ENCODE measurements around the gene TMPRSS11A. TPM values are rescaled to one million over a fixed set of nuclear protein-coding genes. Genes with fewer than 3 reads are reported as not detected.

The TMPRSS11A gene
- total and polyA plus RNA-seq, 2 of the 8 experiments (the other 6 are each of a cell fraction or from before 2014, with no cell fraction given) = not detected

DNA sequence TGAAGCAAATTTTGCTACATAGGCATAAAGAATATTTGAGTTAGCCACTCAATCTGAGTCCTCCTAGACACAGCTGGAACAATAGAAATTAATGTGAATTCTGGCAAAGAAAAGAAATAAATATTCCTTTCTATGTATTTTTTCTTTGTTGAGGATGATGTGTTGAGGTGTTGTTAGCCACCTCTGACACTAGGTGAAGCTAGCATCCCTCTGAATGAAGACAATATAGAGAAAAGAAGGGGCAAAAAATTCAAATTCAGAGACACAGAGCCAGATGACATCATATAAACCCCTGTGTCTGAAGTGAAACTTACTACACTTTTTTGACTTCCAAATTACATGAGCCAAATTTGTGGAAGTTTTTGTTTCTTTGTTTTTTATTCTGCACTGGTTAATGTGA is 44.9 kb downstream of the TMPRSS11A start:
- Histone ChIP-seq H4K8ac (ENCODE audit: extremely low read depth, insufficient read depth, low read length) (no peak overlapping the region), H3K27ac (ENCODE audit: low read depth, low read length) (no peak overlapping the region), H3K23me2 (ENCODE audit: low read depth, low read length) (no peaks in the 10 kb centered on the region), H3K56ac (replicated peaks; ENCODE audit: insufficient read length, low read depth, low read length) (no peak overlapping the region), H3K14ac (ENCODE audit: insufficient read length) (no peak overlapping the region), H3K4me3 (ENCODE audit: extremely low read depth in 1 of 4, insufficient read depth in 2 of 4, low read depth in 3 of 4, low read length in 4 of 4) (no peak overlapping the region), H2BK12ac (ENCODE audit: low read depth, low read length) (no peak overlapping the region), H2BK120ac (replicated peaks; ENCODE audit: low read depth, low read length) (no peak overlapping the region), H4K5ac (ENCODE audit: insufficient read length, low read depth, low read length) (no peak overlapping the region), H2BK5ac (ENCODE audit: low read depth, low read length) (no peak overlapping the region), H3K27me3 (replicated peaks in 1 of 4; ENCODE audit: control insufficient read depth in 3 of 4, extremely low read depth in 1 of 4, insufficient read depth in 3 of 4, low read length in 3 of 4) (no peaks in the 10 kb centered on the region), H3K4ac (replicated peaks; ENCODE audit: insufficient read length, low read depth, low read length) (no peak overlapping the region), H3K4me2 (ENCODE audit: insufficient read depth in 1 of 2, low read depth in 2 of 2, low read length in 2 of 2) (no peak overlapping the region), H2BK20ac (ENCODE audit: low read length) (no peak overlapping the region), H2BK15ac (ENCODE audit: low read length) (no peak overlapping the region), H3K9me3 (ENCODE audit: insufficient read depth in 2 of 2, low read depth in 1 of 2, low read length in 1 of 2) (no peaks in the 10 kb centered on the region), H2AFZ (ENCODE audit: low read length) (no peak overlapping the region; the same call in 1 of the 2 replicates), H3K18ac (ENCODE audit: extremely low read depth, low read length) (no peak overlapping the region), H2AK5ac (ENCODE audit: low read depth, low read length) (no peak overlapping the region), H3K79me1 (ENCODE audit: low read depth, low read length) (no peaks in the 10 kb centered on the region), H3K4me1 (replicated peaks in 1 of 4; ENCODE audit: control insufficient read depth in 3 of 4, insufficient read depth in 4 of 4, low read length in 3 of 4) (no peaks in the 10 kb centered on the region), H4K91ac (replicated peaks; ENCODE audit: insufficient read length, low read length) (no peak overlapping the region), H3K9ac (replicated peaks in 1 of 4; ENCODE audit: extremely low read depth in 1 of 4, low read depth in 3 of 4, low read length in 3 of 4) (no peak overlapping the region), H4K20me1 (replicated peaks in 1 of 2; ENCODE audit: control insufficient read depth in 1 of 2, insufficient read depth in 2 of 2, low read length in 2 of 2) (no peaks in the 10 kb centered on the region), H3K23ac (ENCODE audit: insufficient read length) (no peak overlapping the region), H3K79me2 (ENCODE audit: control insufficient read depth in 1 of 2, insufficient read depth in 2 of 2, low read length in 2 of 2) (no peaks in the 10 kb centered on the region), H3K36me3 (ENCODE audit: control insufficient read depth in 2 of 4, insufficient read depth in 4 of 4, low read length in 3 of 4) (no peaks in the 10 kb centered on the region)
- POLR2A ChIA-PET (ENCODE audit: partially characterized antibody) = no interaction called here
- FAIRE-seq (peak; percentile 7), DNase-seq (ENCODE audit: low read depth in 1 of 2, low spot score in 2 of 2) (no peak)
- TF ChIP-seq SIX5 (IDR thresholded peaks at IDR 0.05; ENCODE audit: low read depth, low read length) = no peak
- TF ChIP-seq KDM4A (IDR thresholded peaks at IDR 0.05; ENCODE audit: low read depth, low read length, severe bottlenecking) = no peak
- TF ChIP-seq, protein P1, sequence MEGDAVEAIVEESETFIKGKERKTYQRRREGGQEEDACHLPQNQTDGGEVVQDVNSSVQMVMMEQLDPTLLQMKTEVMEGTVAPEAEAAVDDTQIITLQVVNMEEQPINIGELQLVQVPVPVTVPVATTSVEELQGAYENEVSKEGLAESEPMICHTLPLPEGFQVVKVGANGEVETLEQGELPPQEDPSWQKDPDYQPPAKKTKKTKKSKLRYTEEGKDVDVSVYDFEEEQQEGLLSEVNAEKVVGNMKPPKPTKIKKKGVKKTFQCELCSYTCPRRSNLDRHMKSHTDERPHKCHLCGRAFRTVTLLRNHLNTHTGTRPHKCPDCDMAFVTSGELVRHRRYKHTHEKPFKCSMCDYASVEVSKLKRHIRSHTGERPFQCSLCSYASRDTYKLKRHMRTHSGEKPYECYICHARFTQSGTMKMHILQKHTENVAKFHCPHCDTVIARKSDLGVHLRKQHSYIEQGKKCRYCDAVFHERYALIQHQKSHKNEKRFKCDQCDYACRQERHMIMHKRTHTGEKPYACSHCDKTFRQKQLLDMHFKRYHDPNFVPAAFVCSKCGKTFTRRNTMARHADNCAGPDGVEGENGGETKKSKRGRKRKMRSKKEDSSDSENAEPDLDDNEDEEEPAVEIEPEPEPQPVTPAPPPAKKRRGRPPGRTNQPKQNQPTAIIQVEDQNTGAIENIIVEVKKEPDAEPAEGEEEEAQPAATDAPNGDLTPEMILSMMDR (IDR thresholded peaks at IDR 0.05; ENCODE audit: control extremely low read depth in 1 of 3, insufficient read depth in 1 of 3, low read depth in 1 of 3, low read length in 3 of 3) = peak in 2 of 3 experiments; percentile 56 to 68; a peak in 2 of 4 replicates
- TF ChIP-seq, protein P2, sequence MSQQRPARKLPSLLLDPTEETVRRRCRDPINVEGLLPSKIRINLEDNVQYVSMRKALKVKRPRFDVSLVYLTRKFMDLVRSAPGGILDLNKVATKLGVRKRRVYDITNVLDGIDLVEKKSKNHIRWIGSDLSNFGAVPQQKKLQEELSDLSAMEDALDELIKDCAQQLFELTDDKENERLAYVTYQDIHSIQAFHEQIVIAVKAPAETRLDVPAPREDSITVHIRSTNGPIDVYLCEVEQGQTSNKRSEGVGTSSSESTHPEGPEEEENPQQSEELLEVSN (IDR thresholded peaks at IDR 0.05) = no peak
- no peak for TF ChIP-seq YY1 (IDR thresholded peaks at IDR 0.05; ENCODE audit: low read depth, low read length)
- peak; percentile 86 to 90 for TF ChIP-seq RAD21 (IDR thresholded peaks at IDR 0.05 in 1 of 2, conservative IDR thresholded peaks at IDR 0.05 in 1 of 2; ENCODE audit: low read depth in 2 of 2, low read length in 2 of 2)
- CTCF ChIA-PET (ENCODE audit: partially characterized antibody) = interaction anchor here (0.8 to 3.0 kb wide), 31 partner anchors 9 to 457 kb away, joined by 3 to 11 read pairs (median 4); no protein-coding TSS in a partner anchor

Measured in H1 (cell line).